ENCODE measurements around the gene KCNMA1. TPM values are rescaled to one million over a fixed set of nuclear protein-coding genes. Genes with fewer than 3 reads are reported as not detected.

Gene KCNMA1
- total RNA-seq, 3 donors from 2014 or later (not counting 1 experiment from before 2014, with no cell fraction given), result 0.40 to 1.8 (median 0.63) TPM

DNA sequence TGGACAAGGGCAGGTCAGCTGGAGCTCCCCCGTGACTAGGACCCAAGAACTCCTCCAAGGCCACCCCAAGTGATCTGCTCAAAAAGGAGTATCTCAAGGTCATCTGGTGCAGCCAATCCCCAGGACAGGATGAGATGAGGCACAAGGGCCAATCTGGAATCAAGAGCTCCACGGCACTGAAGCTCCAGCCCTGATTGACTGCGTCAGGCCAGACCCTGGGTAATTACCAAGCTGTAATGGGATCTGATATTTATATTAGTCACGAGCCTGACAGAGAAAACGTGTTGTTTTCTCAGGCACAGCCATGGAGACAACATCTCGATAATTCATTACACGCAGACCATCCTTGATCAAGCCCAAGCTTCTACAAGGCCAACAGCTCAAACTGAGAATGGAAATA is 4.2 kb downstream of the KCNMA1 start:
- Mint-ChIP-seq H3K4me3 (no peak overlapping the region), H3K9me3 (no peaks in the 10 kb centered on the region), H3K27me3 (ENCODE audit: low read depth in 2 of 2) (peaks cover 47 to 55% of the 10 kb centered on the region in 2 donors), H3K36me3 (no peaks in the 10 kb centered on the region), H3K4me1 (peaks cover 0 to 15% of the 10 kb centered on the region in 2 donors), H3K27ac (no peak overlapping the region)
- no peak overlapping the region for H3K27ac ChIP-seq (ENCODE audit: low read length)
- H3K4me3 ChIP-seq (ENCODE audit: low read length), result no peak overlapping the region
- 92% methylated on average over 7 of the region's 7 CpGs for WGBS (ENCODE audit: insufficient coverage)
- TF ChIP-seq, protein P1, sequence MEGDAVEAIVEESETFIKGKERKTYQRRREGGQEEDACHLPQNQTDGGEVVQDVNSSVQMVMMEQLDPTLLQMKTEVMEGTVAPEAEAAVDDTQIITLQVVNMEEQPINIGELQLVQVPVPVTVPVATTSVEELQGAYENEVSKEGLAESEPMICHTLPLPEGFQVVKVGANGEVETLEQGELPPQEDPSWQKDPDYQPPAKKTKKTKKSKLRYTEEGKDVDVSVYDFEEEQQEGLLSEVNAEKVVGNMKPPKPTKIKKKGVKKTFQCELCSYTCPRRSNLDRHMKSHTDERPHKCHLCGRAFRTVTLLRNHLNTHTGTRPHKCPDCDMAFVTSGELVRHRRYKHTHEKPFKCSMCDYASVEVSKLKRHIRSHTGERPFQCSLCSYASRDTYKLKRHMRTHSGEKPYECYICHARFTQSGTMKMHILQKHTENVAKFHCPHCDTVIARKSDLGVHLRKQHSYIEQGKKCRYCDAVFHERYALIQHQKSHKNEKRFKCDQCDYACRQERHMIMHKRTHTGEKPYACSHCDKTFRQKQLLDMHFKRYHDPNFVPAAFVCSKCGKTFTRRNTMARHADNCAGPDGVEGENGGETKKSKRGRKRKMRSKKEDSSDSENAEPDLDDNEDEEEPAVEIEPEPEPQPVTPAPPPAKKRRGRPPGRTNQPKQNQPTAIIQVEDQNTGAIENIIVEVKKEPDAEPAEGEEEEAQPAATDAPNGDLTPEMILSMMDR (IDR thresholded peaks at IDR 0.05), result no peak
- DNase-seq (no peak), ATAC-seq (no peak)
- no peaks in the 10 kb centered on the region for H3K9me3 ChIP-seq (ENCODE audit: control insufficient read depth, insufficient read depth, low read length)
- H3K36me3 ChIP-seq (ENCODE audit: control insufficient read depth, insufficient read depth, low read length), result no peaks in the 10 kb centered on the region
- intact Hi-C loops (cut with micrococcal nuclease), result no loop called here
- H3K4me1 ChIP-seq (ENCODE audit: control insufficient read depth, insufficient read depth, low read length), result no peaks in the 10 kb centered on the region
- no peaks in the 10 kb centered on the region for H3K27me3 ChIP-seq (ENCODE audit: control insufficient read depth, insufficient read depth, low read length)

DNA sequence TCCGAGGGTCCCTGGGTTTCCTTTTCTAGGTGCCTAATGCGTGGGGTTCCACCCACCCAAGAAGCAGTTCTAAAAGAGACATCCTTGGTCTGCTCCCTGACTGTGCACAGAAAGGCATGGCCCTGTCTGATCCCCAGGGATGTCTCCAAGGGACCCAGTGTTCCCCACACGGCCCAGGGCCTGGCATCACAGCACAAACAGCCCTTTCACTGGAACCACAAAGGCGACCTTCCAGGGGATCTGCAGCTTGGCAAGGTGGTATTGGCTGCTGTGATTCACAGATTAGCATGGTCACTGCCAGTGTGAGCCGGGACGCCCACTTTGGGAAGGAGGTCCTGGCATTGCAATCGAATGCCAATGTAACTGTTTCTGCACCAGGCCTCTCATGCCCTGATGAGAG is 6.4 kb downstream of the KCNMA1 start:
- ATAC-seq, result no peak
- Mint-ChIP-seq H3K27me3 (ENCODE audit: low read depth in 2 of 2) (peaks cover 39 to 54% of the 10 kb centered on the region in 2 donors), H3K4me3 (no peak overlapping the region), H3K4me1 (peaks cover 0 to 7% of the 10 kb centered on the region in 2 donors), H3K9me3 (no peaks in the 10 kb centered on the region), H3K36me3 (no peaks in the 10 kb centered on the region), H3K27ac (no peak overlapping the region)
- intact Hi-C loops (cut with micrococcal nuclease), result no loop called here
- Histone ChIP-seq H3K36me3 (ENCODE audit: control insufficient read depth, insufficient read depth, low read length) (no peaks in the 10 kb centered on the region), H3K27me3 (ENCODE audit: control insufficient read depth, insufficient read depth, low read length) (no peaks in the 10 kb centered on the region), H3K4me3 (ENCODE audit: low read length) (no peak overlapping the region), H3K27ac (ENCODE audit: low read length) (no peak overlapping the region), H3K9me3 (ENCODE audit: control insufficient read depth, insufficient read depth, low read length) (no peaks in the 10 kb centered on the region), H3K4me1 (ENCODE audit: control insufficient read depth, insufficient read depth, low read length) (no peaks in the 10 kb centered on the region)
- WGBS (ENCODE audit: insufficient coverage), result 82% methylated on average over 7 of the region's 7 CpGs
- no peak for DNase-seq
- TF ChIP-seq, protein P1 (IDR thresholded peaks at IDR 0.05), result no peak

DNA sequence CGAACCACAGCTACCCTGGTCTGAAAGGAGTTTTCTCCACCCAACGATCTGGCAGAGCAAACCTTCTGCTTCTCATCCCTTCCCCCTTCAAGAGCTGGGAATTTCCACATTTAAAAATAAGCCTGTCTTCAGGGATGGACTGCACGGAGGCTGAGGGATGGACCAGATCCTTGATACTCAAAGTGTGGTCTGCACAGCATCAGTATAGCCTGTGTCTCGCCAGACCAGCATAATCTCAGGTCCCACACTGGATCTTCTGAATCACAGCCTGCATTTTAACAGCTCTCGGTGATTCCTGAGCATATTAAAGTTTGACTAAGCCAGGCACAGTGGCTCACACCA is 7.1 kb downstream of the KCNMA1 start:
- Histone ChIP-seq H3K4me3 (ENCODE audit: low read length) (no peak overlapping the region), H3K27me3 (ENCODE audit: control insufficient read depth, insufficient read depth, low read length) (no peaks in the 10 kb centered on the region), H3K27ac (ENCODE audit: low read length) (no peak overlapping the region), H3K9me3 (ENCODE audit: control insufficient read depth, insufficient read depth, low read length) (no peaks in the 10 kb centered on the region), H3K36me3 (ENCODE audit: control insufficient read depth, insufficient read depth, low read length) (no peaks in the 10 kb centered on the region), H3K4me1 (ENCODE audit: control insufficient read depth, insufficient read depth, low read length) (no peaks in the 10 kb centered on the region)
- DNase-seq (no peak), ATAC-seq (no peak)
- peaks cover 32 to 47% of the 10 kb centered on the region in 2 donors for H3K27me3 Mint-ChIP-seq (ENCODE audit: low read depth in 2 of 2)
- intact Hi-C loops (cut with micrococcal nuclease), result no loop called here
- no peaks in the 10 kb centered on the region for H3K9me3 Mint-ChIP-seq
- H3K27ac Mint-ChIP-seq, result no peak overlapping the region
- 83% methylated on average over 5 of the region's 5 CpGs for WGBS (ENCODE audit: insufficient coverage)
- H3K36me3 Mint-ChIP-seq, result no peaks in the 10 kb centered on the region
- no peak overlapping the region for H3K4me3 Mint-ChIP-seq
- TF ChIP-seq, protein P1 (IDR thresholded peaks at IDR 0.05), result no peak
- peaks cover 0 to 7% of the 10 kb centered on the region in 2 donors for H3K4me1 Mint-ChIP-seq

DNA sequence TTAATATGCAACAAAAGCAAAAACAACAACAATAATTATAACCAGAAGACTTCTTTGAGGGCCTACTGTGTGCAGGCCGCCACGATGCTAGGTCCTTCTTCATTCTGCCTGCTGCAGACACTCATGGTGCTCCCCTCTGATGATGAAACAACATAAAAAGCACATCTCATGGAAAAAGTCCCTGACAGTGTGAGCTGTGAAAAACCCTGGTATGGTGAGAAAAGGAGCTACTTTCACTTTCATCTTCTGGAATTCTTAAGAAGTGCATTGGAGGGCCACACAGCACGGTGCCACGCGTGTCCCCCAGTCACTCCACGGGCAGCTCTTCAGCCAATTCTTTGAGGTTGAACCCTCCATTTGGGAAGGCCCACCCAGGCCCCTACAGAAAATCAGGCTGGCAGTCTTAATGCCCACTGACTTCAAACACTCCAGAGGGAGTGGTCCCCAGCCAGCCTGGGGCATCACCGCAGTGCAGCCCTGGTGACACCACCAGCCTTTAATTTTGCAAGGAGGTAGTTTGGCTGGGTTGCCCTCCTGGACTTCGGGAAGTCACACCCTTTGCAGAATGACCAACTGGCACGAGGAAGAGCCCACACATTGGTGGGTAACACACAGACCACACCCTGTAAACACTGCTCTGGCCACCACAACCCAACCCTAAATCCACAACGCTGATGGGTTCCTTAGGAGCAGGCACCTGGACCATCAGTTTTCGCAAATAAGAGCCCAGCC is 7.7 kb downstream of the KCNMA1 start:
- Histone ChIP-seq H3K27me3 (ENCODE audit: control insufficient read depth, insufficient read depth, low read length) (no peaks in the 10 kb centered on the region), H3K4me1 (ENCODE audit: control insufficient read depth, insufficient read depth, low read length) (no peaks in the 10 kb centered on the region), H3K9me3 (ENCODE audit: control insufficient read depth, insufficient read depth, low read length) (no peaks in the 10 kb centered on the region), H3K4me3 (ENCODE audit: low read length) (no peak overlapping the region), H3K27ac (ENCODE audit: low read length) (no peak overlapping the region), H3K36me3 (ENCODE audit: control insufficient read depth, insufficient read depth, low read length) (no peaks in the 10 kb centered on the region)
- ATAC-seq (no peak), DNase-seq (no peak)
- TF ChIP-seq, protein P1 (IDR thresholded peaks at IDR 0.05), result no peak
- no peaks in the 10 kb centered on the region for H3K9me3 Mint-ChIP-seq
- H3K27me3 Mint-ChIP-seq (ENCODE audit: low read depth in 2 of 2), result peaks cover 27 to 41% of the 10 kb centered on the region in 2 donors
- no peak overlapping the region for H3K4me3 Mint-ChIP-seq
- intact Hi-C loops (cut with micrococcal nuclease), result no loop called here
- H3K4me1 Mint-ChIP-seq, result peaks cover 0 to 7% of the 10 kb centered on the region in 2 donors
- no peaks in the 10 kb centered on the region for H3K36me3 Mint-ChIP-seq
- 68% methylated on average over 11 of the region's 11 CpGs for WGBS (ENCODE audit: insufficient coverage)
- H3K27ac Mint-ChIP-seq, result no peak overlapping the region
